ENCODE measurements around the gene CMIP.
A peak's percentile ranks its signal among the peaks of the same experiment; 100 is the strongest.

CMIP gene

GRCh38 chr16:81473969-81474959 lies 29.7 kb downstream of the CMIP start:
- no peak for ATAC-seq (ENCODE audit: insufficient read depth, low read depth)
- Histone ChIP-seq H3K9ac (ENCODE audit: low read depth, low read length) (no peak overlapping the region), H3K4me2 (ENCODE audit: insufficient read depth, low read length) (no peak overlapping the region), H3K9me3 (ENCODE audit: insufficient read depth, low read length, severe bottlenecking) (no peaks in the 10 kb centered on the region), H3K79me2 (ENCODE audit: insufficient read depth, low read length) (peaks cover 88% of the 10 kb centered on the region), H2AFZ (ENCODE audit: low read depth, low read length) (no peak overlapping the region), H3K36me3 (ENCODE audit: insufficient read depth, low read length) (peaks cover 61% of the 10 kb centered on the region), H3K27me3 (ENCODE audit: insufficient read depth, low read length, poor library complexity) (no peaks in the 10 kb centered on the region), H3K27ac (ENCODE audit: low read length) (no peak overlapping the region; the same call in 1 of the 2 replicates), H3K4me3 (ENCODE audit: low read depth in 1 of 2, low read length in 2 of 2) (no peak overlapping the region), H3K4me1 (ENCODE audit: insufficient read depth, low read length) (peaks cover 22% of the 10 kb centered on the region), H4K20me1 (ENCODE audit: insufficient read depth, low read length) (peaks cover 79% of the 10 kb centered on the region)
- TF ChIP-seq EZH2 (IDR thresholded peaks at IDR 0.05; ENCODE audit: borderline replicate concordance, low read depth, low read length, severe bottlenecking) (no peak), CTCF (IDR thresholded peaks at IDR 0.05; ENCODE audit: borderline replicate concordance, extremely low read depth, low read length, poor library complexity, severe bottlenecking) (no peak)
- DNase-seq = no peak

- Histone ChIP-seq H3K27ac (ENCODE audit: low read length) (peak overlapping the region; percentile 22; the same call in 1 of the 2 replicates), H3K36me3 (ENCODE audit: insufficient read depth, low read length) (peaks cover 45% of the 10 kb centered on the region), H3K4me3 (ENCODE audit: low read depth in 1 of 2, low read length in 2 of 2) (no peak overlapping the region), H2AFZ (ENCODE audit: low read depth, low read length) (no peak overlapping the region), H3K9me3 (ENCODE audit: insufficient read depth, low read length, severe bottlenecking) (no peaks in the 10 kb centered on the region), H3K27me3 (ENCODE audit: insufficient read depth, low read length, poor library complexity) (no peaks in the 10 kb centered on the region), H3K9ac (ENCODE audit: low read depth, low read length) (no peak overlapping the region), H4K20me1 (ENCODE audit: insufficient read depth, low read length) (peaks cover 79% of the 10 kb centered on the region), H3K4me2 (ENCODE audit: insufficient read depth, low read length) (no peak overlapping the region), H3K4me1 (ENCODE audit: insufficient read depth, low read length) (no peaks in the 10 kb centered on the region), H3K79me2 (ENCODE audit: insufficient read depth, low read length) (peaks cover 99% of the 10 kb centered on the region)
- ATAC-seq (ENCODE audit: insufficient read depth, low read depth) (no peak), DNase-seq (no peak)
- TF ChIP-seq EZH2 (IDR thresholded peaks at IDR 0.05; ENCODE audit: borderline replicate concordance, low read depth, low read length, severe bottlenecking) (no peak), CTCF (IDR thresholded peaks at IDR 0.05; ENCODE audit: borderline replicate concordance, extremely low read depth, low read length, poor library complexity, severe bottlenecking) (no peak)
Measured at GRCh38 chr16:81477697-81478693, 33.4 kb downstream of the CMIP start.

GRCh38 chr16:81478876-81479511 lies 34.4 kb downstream of the CMIP start:
- ATAC-seq (ENCODE audit: insufficient read depth, low read depth) = no peak
- Histone ChIP-seq H3K4me2 (ENCODE audit: insufficient read depth, low read length) (no peak overlapping the region), H3K9me3 (ENCODE audit: insufficient read depth, low read length, severe bottlenecking) (no peaks in the 10 kb centered on the region), H4K20me1 (ENCODE audit: insufficient read depth, low read length) (peaks cover 82% of the 10 kb centered on the region), H3K4me3 (ENCODE audit: low read depth in 1 of 2, low read length in 2 of 2) (no peak overlapping the region), H2AFZ (ENCODE audit: low read depth, low read length) (no peak overlapping the region), H3K79me2 (ENCODE audit: insufficient read depth, low read length) (peaks cover 99% of the 10 kb centered on the region), H3K27me3 (ENCODE audit: insufficient read depth, low read length, poor library complexity) (no peaks in the 10 kb centered on the region), H3K36me3 (ENCODE audit: insufficient read depth, low read length) (peaks cover 38% of the 10 kb centered on the region), H3K9ac (ENCODE audit: low read depth, low read length) (no peak overlapping the region), H3K4me1 (ENCODE audit: insufficient read depth, low read length) (no peaks in the 10 kb centered on the region), H3K27ac (ENCODE audit: low read length) (peak overlapping the region; percentile 31; the same call in 1 of the 2 replicates)
- DNase-seq = no peak
- no peak for TF ChIP-seq EZH2 (IDR thresholded peaks at IDR 0.05; ENCODE audit: borderline replicate concordance, low read depth, low read length, severe bottlenecking)
- TF ChIP-seq CTCF (IDR thresholded peaks at IDR 0.05; ENCODE audit: borderline replicate concordance, extremely low read depth, low read length, poor library complexity, severe bottlenecking) = no peak
